Transverse colon (tissue), 3 donors: ENCODE data around the gene GLI3.

ENCODE experiments used
- EP300 ChIP-seq: sonication (generic); formaldehyde crosslinking; IDR thresholded peaks from one replicate; pipeline ENCODE4 v1.6.1; 2017; ENCODE audit warnings: antibody characterized with exemption, low read depth
- POLR2A ChIP-seq: fragments of 450-650 bp; IDR thresholded peaks from one replicate; pipeline ENCODE4 v1.6.1; 2016; ENCODE audit warnings: antibody characterized with exemption, mild to moderate bottlenecking, moderate library complexity
- TF ChIP-seq, protein P1 (sequence below), 5 experiments: fragments of 200-600 bp in 3 of 5; fragments of 450-650 bp in 2 of 5; sonication (generic) in 3 of 5; IDR thresholded peaks; 1 replicate in 2 of 5; 2 replicates in 3 of 5; pipeline ENCODE4 v1.5.1; 2016 to 2017; ENCODE audit warnings: antibody characterized with exemption in 5 of 5, inconsistent platforms in 3 of 5, mild to moderate bottlenecking in 2 of 5, moderate library complexity in 1 of 5

DNA sequence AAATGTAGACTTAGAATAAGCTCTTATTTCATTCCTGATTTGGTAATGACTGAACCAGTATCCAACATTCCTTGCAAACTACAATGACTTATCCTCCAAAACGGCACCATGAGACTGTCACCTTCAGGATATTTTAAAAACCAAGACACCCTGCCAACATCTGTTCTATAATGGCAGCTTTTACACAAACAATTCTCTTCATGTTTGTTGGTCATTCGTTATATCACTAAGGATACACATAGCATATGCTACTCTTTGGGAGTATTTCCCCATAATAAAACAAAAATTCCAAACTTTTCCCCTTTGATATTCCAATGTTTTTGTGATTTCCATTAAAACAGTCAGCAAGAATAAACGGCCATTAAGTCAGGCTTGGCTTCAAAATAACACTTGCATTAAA is 215.4 kb downstream of the GLI3 start:
- TF ChIP-seq, protein P1, sequence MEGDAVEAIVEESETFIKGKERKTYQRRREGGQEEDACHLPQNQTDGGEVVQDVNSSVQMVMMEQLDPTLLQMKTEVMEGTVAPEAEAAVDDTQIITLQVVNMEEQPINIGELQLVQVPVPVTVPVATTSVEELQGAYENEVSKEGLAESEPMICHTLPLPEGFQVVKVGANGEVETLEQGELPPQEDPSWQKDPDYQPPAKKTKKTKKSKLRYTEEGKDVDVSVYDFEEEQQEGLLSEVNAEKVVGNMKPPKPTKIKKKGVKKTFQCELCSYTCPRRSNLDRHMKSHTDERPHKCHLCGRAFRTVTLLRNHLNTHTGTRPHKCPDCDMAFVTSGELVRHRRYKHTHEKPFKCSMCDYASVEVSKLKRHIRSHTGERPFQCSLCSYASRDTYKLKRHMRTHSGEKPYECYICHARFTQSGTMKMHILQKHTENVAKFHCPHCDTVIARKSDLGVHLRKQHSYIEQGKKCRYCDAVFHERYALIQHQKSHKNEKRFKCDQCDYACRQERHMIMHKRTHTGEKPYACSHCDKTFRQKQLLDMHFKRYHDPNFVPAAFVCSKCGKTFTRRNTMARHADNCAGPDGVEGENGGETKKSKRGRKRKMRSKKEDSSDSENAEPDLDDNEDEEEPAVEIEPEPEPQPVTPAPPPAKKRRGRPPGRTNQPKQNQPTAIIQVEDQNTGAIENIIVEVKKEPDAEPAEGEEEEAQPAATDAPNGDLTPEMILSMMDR (IDR thresholded peaks at IDR 0.05) = no peak
- TF ChIP-seq EP300 (no peak), POLR2A (no peak)
